MCF 10A (cell line): Measurements from ENCODE around the gene CNNM3. TPM values are rescaled to one million over a fixed set of nuclear protein-coding genes. Genes with fewer than 3 reads are reported as not detected.

Source experiments
- BruUV-seq: library from RNA; stranded (reverse); fragments of 400-500 nt; replicated peaks from 2 replicates; lab custom pipeline; 2021; lab: Mats Ljungman, UMichigan
- CTCF ChIA-PET: fragments of 300-600 bp; sonication (Branson Sonifier 250); formaldehyde crosslinking; extraction: SDS; loops from one replicate; lab custom pipeline; 2021; ENCODE audit warnings: antibody characterized with exemption, inconsistent platforms; lab: Yijun Ruan, JAX
- POLR2A ChIA-PET: fragments of 300-600, 350-650 bp; sonication (Branson Sonifier 250); formaldehyde crosslinking; extraction: SDS; loops from one replicate; lab custom pipeline; 2020; ENCODE audit warnings: antibody characterized with exemption, inconsistent platforms; lab: Yijun Ruan, JAX
- DNase-seq: peaks from one replicate; pipeline ENCODE4 v3.0.0-alpha.2; 2018; ENCODE audit not compliant: unreplicated experiment
- H3K27ac Mint-ChIP-seq: one replicate; pipeline ENCODE4 v1.8.0; 2022; ENCODE audit warnings: mild to moderate bottlenecking, low read depth, mixed read lengths; ENCODE audit not compliant: unreplicated experiment
- H3K27me3 Mint-ChIP-seq: one replicate; pipeline ENCODE4 v1.8.0; 2022; ENCODE audit warnings: mixed read lengths; ENCODE audit not compliant: insufficient read depth, unreplicated experiment
- H3K36me3 Mint-ChIP-seq: one replicate; pipeline ENCODE4 v1.8.0; 2022; ENCODE audit warnings: mild to moderate bottlenecking, moderate library complexity, mixed read lengths; ENCODE audit not compliant: insufficient read depth, unreplicated experiment
- H3K4me1 Mint-ChIP-seq: one replicate; pipeline ENCODE4 v1.8.0; 2022; ENCODE audit warnings: mixed read lengths; ENCODE audit not compliant: insufficient read depth, unreplicated experiment
- H3K4me3 Mint-ChIP-seq: one replicate; pipeline ENCODE4 v1.8.0; 2022; ENCODE audit warnings: mild to moderate bottlenecking, moderate library complexity, mixed read lengths; ENCODE audit not compliant: unreplicated experiment
- H3K9me3 Mint-ChIP-seq: one replicate; pipeline ENCODE4 v1.8.0; 2022; ENCODE audit warnings: mixed read lengths; ENCODE audit not compliant: unreplicated experiment
- CTCF ChIP-seq: fragments of 200-600 bp; IDR thresholded peaks from one replicate; pipeline ENCODE4 v1.8.0; 2022; ENCODE audit warnings: antibody characterized with exemption, mild to moderate bottlenecking; ENCODE audit not compliant: unreplicated experiment
- intact Hi-C: fragments of 100-400 bp; cut with micrococcal nuclease; formaldehyde crosslinking; loops from 2 replicates; pipeline ENCODE4 v1.14.1; 2022
- total RNA-seq: library from RNA; stranded (reverse); gene quantifications from 2 replicates; pipeline ENCODE4 v1.2.3, GENCODE V29; 2022

CNNM3 gene
- total RNA-seq, 1 experiment from 2014 or later: 9.1 TPM

DNA sequence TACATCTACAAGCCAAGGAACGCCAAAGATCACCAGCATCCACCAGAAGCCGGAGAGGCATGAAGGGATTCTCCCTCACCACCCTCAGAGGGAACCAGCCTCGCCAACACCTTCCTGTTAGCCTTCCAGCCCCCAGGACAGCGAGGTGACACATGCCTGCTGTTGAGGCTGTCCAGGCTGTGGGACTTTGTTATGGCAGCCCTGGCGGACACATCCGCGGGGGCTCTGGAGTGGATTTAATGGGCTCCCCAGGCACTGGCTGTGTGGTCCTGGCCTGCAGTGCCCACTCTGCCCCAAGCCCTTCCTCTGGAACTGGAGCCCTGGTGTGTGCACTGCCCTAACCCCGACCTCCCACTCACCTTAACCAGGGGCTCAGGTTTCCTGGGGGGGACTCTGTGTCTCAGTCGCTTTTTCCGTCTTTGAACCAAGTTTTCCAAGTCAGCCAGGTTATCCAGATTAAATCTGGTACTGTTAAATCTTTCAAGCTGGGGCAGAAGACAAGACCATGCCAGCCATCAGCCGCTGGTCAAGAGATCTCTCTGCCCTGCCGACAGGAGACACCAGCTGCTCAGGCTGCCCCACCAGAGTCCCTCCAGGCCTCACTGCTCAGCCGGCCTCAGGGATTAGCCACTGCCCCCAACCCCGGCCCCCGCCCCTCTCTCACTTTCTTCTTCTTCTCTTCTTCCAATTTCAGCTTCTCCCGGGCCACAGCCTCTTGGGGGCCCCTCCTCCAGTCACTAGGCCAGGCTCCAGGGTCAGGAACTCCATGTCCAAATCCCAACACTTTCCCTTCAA is 25.8 kb downstream of the CNNM3 start:
- no TSS peak for BruUV-seq
- H3K4me1 Mint-ChIP-seq: no peaks in the 10 kb centered on the region
- no peak overlapping the region for H3K4me3 Mint-ChIP-seq
- H3K27ac Mint-ChIP-seq: no peak overlapping the region
- CTCF ChIA-PET: interaction anchor here (1.0 to 1.8 kb wide), 2 partner anchors 41 to 109 kb away, joined by 3 to 11 read pairs; no protein-coding TSS in a partner anchor
- POLR2A ChIA-PET: interaction anchor here (1.1 to 1.9 kb wide), 2 partner anchors 16 to 18 kb away, joined by 3 to 9 read pairs; partner anchors contain the start of gene ANKRD39
- no peaks in the 10 kb centered on the region for H3K9me3 Mint-ChIP-seq
- TF ChIP-seq CTCF: no peak
- peaks cover 23% of the 10 kb centered on the region for H3K36me3 Mint-ChIP-seq
- H3K27me3 Mint-ChIP-seq: no peaks in the 10 kb centered on the region
- intact Hi-C loops: no loop called here
- DNase-seq: no peak

DNA sequence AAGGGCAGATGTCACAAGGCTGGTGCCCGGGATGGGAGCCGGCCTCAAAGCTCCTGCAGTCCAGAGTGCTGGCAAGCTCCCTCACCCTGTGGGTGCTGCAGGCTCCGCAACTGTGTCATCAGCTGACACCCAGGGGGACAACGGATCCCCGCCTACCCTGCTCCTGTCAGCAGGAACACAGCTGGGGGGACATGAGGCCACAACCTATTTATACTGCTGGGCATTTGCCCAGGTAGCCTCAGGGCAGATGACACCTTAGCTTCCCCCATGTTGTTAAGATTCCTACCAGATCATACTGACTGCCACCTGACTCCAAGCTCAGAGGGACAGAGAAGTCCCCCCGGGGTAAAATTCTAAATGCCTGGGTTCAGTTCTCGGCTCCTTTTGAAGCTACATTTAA is 26.5 kb downstream of the CNNM3 start:
- ChIA-PET CTCF (interaction anchor here (0.6 to 1.8 kb wide), 3 partner anchors 42 to 198 kb away, joined by 3 to 11 read pairs (median 3); no protein-coding TSS in a partner anchor), POLR2A (interaction anchor here (1.1 to 1.9 kb wide), 2 partner anchors 15 to 18 kb away, joined by 3 to 9 read pairs; partner anchors contain the start of gene ANKRD39)
- H3K27ac Mint-ChIP-seq: no peak overlapping the region
- H3K9me3 Mint-ChIP-seq: no peaks in the 10 kb centered on the region
- intact Hi-C loops: no loop called here
- no peaks in the 10 kb centered on the region for H3K4me1 Mint-ChIP-seq
- peaks cover 24% of the 10 kb centered on the region for H3K36me3 Mint-ChIP-seq
- H3K4me3 Mint-ChIP-seq: no peak overlapping the region
- BruUV-seq: no TSS peak
- no peak for DNase-seq
- no peaks in the 10 kb centered on the region for H3K27me3 Mint-ChIP-seq
- TF ChIP-seq CTCF: no peak

DNA sequence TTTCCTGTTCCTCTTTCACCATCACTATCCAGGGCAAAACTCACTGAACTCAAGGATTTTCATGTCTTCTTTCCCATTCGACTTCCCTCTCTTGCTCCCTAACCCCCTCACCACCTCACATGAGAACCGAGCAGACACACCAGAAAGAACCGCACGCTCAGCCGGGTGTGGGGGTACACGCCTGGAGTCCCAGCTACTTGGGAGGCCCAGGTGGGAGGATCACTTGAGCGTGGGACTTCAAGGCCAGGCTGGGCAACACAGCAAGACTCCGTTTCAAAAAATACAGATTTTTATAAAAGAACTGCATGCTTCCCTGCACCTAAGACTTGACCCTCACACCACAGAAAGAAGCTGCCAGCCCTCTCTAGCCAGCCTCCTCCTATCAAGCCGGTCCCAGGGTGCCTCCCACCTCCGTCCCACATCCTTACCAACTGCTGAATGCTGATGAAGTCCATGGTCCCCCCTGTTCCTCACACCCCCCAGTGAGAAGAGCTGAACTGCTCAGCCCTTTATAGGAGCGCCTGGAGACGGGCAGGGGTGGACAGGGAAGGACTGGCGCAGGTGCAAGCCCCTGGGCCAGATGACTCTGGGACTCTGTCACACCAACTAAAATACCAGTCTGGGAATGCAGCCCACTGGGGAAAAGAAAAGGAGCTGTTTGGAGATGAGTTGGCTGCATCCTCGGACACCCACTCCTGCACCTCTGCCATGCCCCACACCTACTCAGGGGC is 27.6 kb downstream of the CNNM3 start, which contains the start of gene ANKRD23:
Gene ANKRD23, minus strand, starts transcription at position 484 of the 731 bp plus-strand sequence. Its CDS starts 29 bp downstream, at position 455.
- ChIA-PET POLR2A (no interaction called here), CTCF (interaction anchor here (0.6 to 1.8 kb wide), 2 partner anchors 107 to 247 kb away, joined by 3 to 11 read pairs; no protein-coding TSS in a partner anchor)
- DNase-seq: no peak
- no TSS peak for BruUV-seq
- H3K27ac Mint-ChIP-seq: no peak within 1 kb of the TSS
- H3K9me3 Mint-ChIP-seq: no peaks in the 10 kb centered on the region
- peaks cover 29% of the 10 kb centered on the region for H3K36me3 Mint-ChIP-seq
- H3K4me1 Mint-ChIP-seq: no peaks in the 10 kb centered on the region
- no peaks in the 10 kb centered on the region for H3K27me3 Mint-ChIP-seq
- H3K4me3 Mint-ChIP-seq: no peak within 1 kb of the TSS
- intact Hi-C loops: no loop called here
- TF ChIP-seq CTCF: no peak

- H3K9me3 Mint-ChIP-seq: no peaks in the 10 kb centered on the region
- no peaks in the 10 kb centered on the region for H3K27me3 Mint-ChIP-seq
- ChIA-PET CTCF (no interaction called here), POLR2A (interaction anchor here (0.8 to 0.9 kb wide), 2 partner anchors 11 to 13 kb away, joined by 3 read pairs; no protein-coding TSS in a partner anchor)
- no peaks in the 10 kb centered on the region for H3K4me1 Mint-ChIP-seq
- no peak for DNase-seq
- no peak overlapping the region for H3K27ac Mint-ChIP-seq
- H3K4me3 Mint-ChIP-seq: no peak overlapping the region
- H3K36me3 Mint-ChIP-seq: peaks cover 33% of the 10 kb centered on the region
- BruUV-seq: no TSS peak
- intact Hi-C loops: no loop called here
- TF ChIP-seq CTCF: no peak
Measured at GRCh38 chr2:96844405-96844808, 28.3 kb downstream of the CNNM3 start.
